Kidney (tissue), 14 donors: ENCODE results near the gene KIF2C. TPM values are rescaled to one million over a fixed set of nuclear protein-coding genes. Genes with fewer than 3 reads are reported as not detected.
"Not testable (repeated sequence)": the region's sequence is repeated elsewhere in the genome, so short reads cannot be mapped to it uniquely, and the experiment has no call there.

Experiments used
- DNase-seq, 5 donors: peaks; one replicate each; pipeline ENCODE4 v3.0.0-alpha.2; 2013 to 2020
- FAIRE-seq: peaks from 2 replicates; lab custom pipeline; 2012; peaks lifted over from hg19 to GRCh38; lab: Jason Lieb, UNC
- H3K27ac ChIP-seq, 2 donors: one replicate each; pipeline ENCODE4 v1.7.0; 2013; ENCODE audit warnings: low read depth in 2 of 2, low read length in 2 of 2, inconsistent platforms in 1 of 2
- H3K27me3 ChIP-seq: one replicate; pipeline ENCODE4 v1.7.1; 2013; ENCODE audit warnings: low read length, inconsistent platforms; ENCODE audit not compliant: control insufficient read depth, insufficient read depth
- H3K36me3 ChIP-seq, 3 donors: one replicate each; pipeline versions ENCODE4 v1.7.0 to v1.7.1; 2013; ENCODE audit warnings: low read length in 3 of 3, control low read depth in 1 of 3, inconsistent platforms in 1 of 3; ENCODE audit not compliant: insufficient read depth in 3 of 3, control insufficient read depth in 2 of 3
- H3K4me1 ChIP-seq, 3 donors: one replicate each; pipeline versions ENCODE4 v1.7.0 to v1.7.1; 2013; ENCODE audit warnings: low read length in 3 of 3, inconsistent platforms in 1 of 3, low read depth in 1 of 3; ENCODE audit not compliant: control insufficient read depth in 2 of 3, insufficient read depth in 2 of 3
- H3K4me3 ChIP-seq, 3 donors: one replicate each; pipeline versions ENCODE4 v1.7.0 to v1.8.1; 2013; ENCODE audit warnings: low read length in 3 of 3, control low read depth in 1 of 3, inconsistent platforms in 1 of 3
- H3K9ac ChIP-seq, 3 donors: one replicate each; pipeline versions ENCODE4 v1.7.0 to v1.7.1; 2013; ENCODE audit warnings: low read length in 3 of 3, control low read depth in 1 of 3, inconsistent platforms in 1 of 3
- H3K9me3 ChIP-seq, 3 donors: one replicate each; pipeline versions ENCODE4 v1.7.0 to v1.7.1; 2013; ENCODE audit warnings: low read length in 3 of 3, control low read depth in 1 of 3, inconsistent platforms in 1 of 3; ENCODE audit not compliant: control insufficient read depth in 2 of 3, insufficient read depth in 1 of 3
- intact Hi-C: fragments of 100-400 bp; cut with DNase I; formaldehyde crosslinking; loops from one replicate; pipeline ENCODE4 v1.11.1; 2022
- polyA plus RNA-seq: library from polyadenylated mRNA; stranded (reverse); fragments of 350-450 nt; fragmentation: Illumina TruSeq; extraction: RNeasy Lipid Tissue Mini Kit (QIAGEN cat#74804); gene quantifications from one replicate; pipeline ENCODE4 v1.2.3, GENCODE V29; 2014; ENCODE audit warnings: low read depth, low replicate concordance; ENCODE audit not compliant: insufficient read depth
- total RNA-seq: library from RNA; stranded (reverse); fragmentation: NEBNext Ultra II Directional; extraction: Animal tissue kit (Norgen Biotek cat#: 25700); gene quantifications from one replicate; pipeline ENCODE4 v1.2.1, GENCODE V29; 2021
- TF ChIP-seq, protein P1 (sequence below): IDR thresholded peaks from 3 replicates; pipeline ENCODE4 v1.5.1; 2012; ENCODE audit warnings: mild to moderate bottlenecking, moderate library complexity, borderline replicate concordance; ENCODE audit not compliant: insufficient read depth; ENCODE audit errors: extremely low read depth
- donor health status: control.
- donor health status: control.
- donor health status: control.
- donor health status: control.
- donor health status: control.
- donor health status: DM: yes; HTN: yes; CAD: no.
- donor health status: Normal renal cell carcinoma (clear cell type).

KIF2C gene
- total and polyA plus RNA-seq, 2 donors from 2014 or later, result 0.47 to 1.4 TPM

- Histone ChIP-seq H3K9ac (no peak overlapping the region), H3K9me3 (no peaks in the 10 kb centered on the region), H3K4me1 (peaks cover 0 to 6% (median 5%) of the 10 kb centered on the region in 3 donors), H3K27ac (no peak overlapping the region), H3K27me3 (no peaks in the 10 kb centered on the region), H3K36me3 (no peaks in the 10 kb centered on the region), H3K4me3 (no peak overlapping the region)
- DNase-seq, result no peak
- FAIRE-seq, result no peak
- intact Hi-C loops, result no loop called here
- TF ChIP-seq, protein P1, sequence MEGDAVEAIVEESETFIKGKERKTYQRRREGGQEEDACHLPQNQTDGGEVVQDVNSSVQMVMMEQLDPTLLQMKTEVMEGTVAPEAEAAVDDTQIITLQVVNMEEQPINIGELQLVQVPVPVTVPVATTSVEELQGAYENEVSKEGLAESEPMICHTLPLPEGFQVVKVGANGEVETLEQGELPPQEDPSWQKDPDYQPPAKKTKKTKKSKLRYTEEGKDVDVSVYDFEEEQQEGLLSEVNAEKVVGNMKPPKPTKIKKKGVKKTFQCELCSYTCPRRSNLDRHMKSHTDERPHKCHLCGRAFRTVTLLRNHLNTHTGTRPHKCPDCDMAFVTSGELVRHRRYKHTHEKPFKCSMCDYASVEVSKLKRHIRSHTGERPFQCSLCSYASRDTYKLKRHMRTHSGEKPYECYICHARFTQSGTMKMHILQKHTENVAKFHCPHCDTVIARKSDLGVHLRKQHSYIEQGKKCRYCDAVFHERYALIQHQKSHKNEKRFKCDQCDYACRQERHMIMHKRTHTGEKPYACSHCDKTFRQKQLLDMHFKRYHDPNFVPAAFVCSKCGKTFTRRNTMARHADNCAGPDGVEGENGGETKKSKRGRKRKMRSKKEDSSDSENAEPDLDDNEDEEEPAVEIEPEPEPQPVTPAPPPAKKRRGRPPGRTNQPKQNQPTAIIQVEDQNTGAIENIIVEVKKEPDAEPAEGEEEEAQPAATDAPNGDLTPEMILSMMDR, result no peak
Measured at GRCh38 chr1:44735992-44736391, 3.6 kb upstream of the KIF2C start.

GRCh38 chr1:44738953-44739306 lies 707 bp upstream of the KIF2C start:
- H3K9me3 ChIP-seq, FAIRE-seq, H3K27me3 ChIP-seq, DNase-seq, H3K36me3 ChIP-seq, intact Hi-C loops, H3K4me1 ChIP-seq: not testable (repeated sequence)
- Histone ChIP-seq H3K4me3 (peak overlapping the region; percentile 64 to 92 (median 91)), H3K27ac (peak overlapping the region; percentile 84 to 85), H3K9ac (peak overlapping the region; percentile 56 to 89 (median 79))

GRCh38 chr1:44740179-44740617 lies 561 bp downstream of the KIF2C start:
- Histone ChIP-seq H3K9me3 (no peaks in the 10 kb centered on the region), H3K27me3 (no peaks in the 10 kb centered on the region), H3K4me1 (peaks cover 0 to 6% (median 5%) of the 10 kb centered on the region in 3 donors), H3K27ac (no peak overlapping the region), H3K9ac (peak overlapping the region in 2 of 3 donors; percentile 24 to 84), H3K36me3 (no peaks in the 10 kb centered on the region), H3K4me3 (peak overlapping the region; percentile 65 to 92 (median 91))
- DNase-seq (peak in 1 of 5 donors; percentile 0), FAIRE-seq (no peak)
- TF ChIP-seq, protein P1, result no peak
- intact Hi-C loops, result no loop called here

GRCh38 chr1:44743211-44743610 lies 3.6 kb downstream of the KIF2C start:
- no peak for FAIRE-seq
- H3K27ac ChIP-seq, result no peak overlapping the region
- TF ChIP-seq, protein P1, result no peak
- H3K36me3 ChIP-seq, result no peaks in the 10 kb centered on the region
- intact Hi-C loops, result no loop called here
- no peak for DNase-seq
- no peak overlapping the region for H3K4me3 ChIP-seq
- no peaks in the 10 kb centered on the region for H3K27me3 ChIP-seq
- H3K9ac ChIP-seq, result no peak overlapping the region
- H3K4me1 ChIP-seq, result peaks cover 0 to 6% (median 5%) of the 10 kb centered on the region in 3 donors
- no peaks in the 10 kb centered on the region for H3K9me3 ChIP-seq
